Left renal pelvis (tissue), 4 donors: ENCODE data around the gene PCK1. TPM values are rescaled to one million over a fixed set of nuclear protein-coding genes. Genes with fewer than 3 reads are reported as not detected.

ENCODE experiments used
- DNase-seq, 4 donors: peaks; one replicate each; pipeline ENCODE4 v3.0.0-alpha.2; 2013; ENCODE audit warnings: low read depth in 4 of 4, low spot score in 3 of 4
- polyA plus RNA-seq, 4 donors: library from polyadenylated mRNA; unstranded; fragments of 120-200 nt; gene quantifications; one replicate each; pipeline ENCODE4 v1.2.1, GENCODE V29; 2013; ENCODE audit not compliant: insufficient read length in 4 of 4

The PCK1 gene
- polyA plus RNA-seq, 4 donors: 2.5 to 17.8 (median 7.7) TPM

GRCh38 chr20:57587278-57587988, 26.5 kb downstream of the PCK1 start:
- no peak for DNase-seq

- no peak for DNase-seq
Observed at GRCh38 chr20:57587989-57588377, 27.1 kb downstream of the PCK1 start.

GRCh38 chr20:57588596-57588995, 27.7 kb downstream of the PCK1 start:
- DNase-seq: no peak

GRCh38 chr20:57589123-57589727, 28.3 kb downstream of the PCK1 start:
- no peak for DNase-seq

- DNase-seq: peak in 1 of 4 donors; percentile 54
Observed at GRCh38 chr20:57589728-57590484, 29.0 kb downstream of the PCK1 start.

- DNase-seq: no peak
Observed at GRCh38 chr20:57590485-57591288, 29.8 kb downstream of the PCK1 start.

- no peak for DNase-seq
Observed at GRCh38 chr20:57591289-57592229, 30.6 kb downstream of the PCK1 start.

- no peak for DNase-seq
Observed at GRCh38 chr20:57592263-57593092, 31.6 kb downstream of the PCK1 start.

GRCh38 chr20:57593134-57593886, 32.4 kb downstream of the PCK1 start:
- no peak for DNase-seq

GRCh38 chr20:57594092-57594951, 33.4 kb downstream of the PCK1 start:
- no peak for DNase-seq

GRCh38 chr20:57595041-57596030, 34.4 kb downstream of the PCK1 start:
- no peak for DNase-seq

- no peak for DNase-seq
Observed at GRCh38 chr20:57596358-57596757, 35.4 kb downstream of the PCK1 start.

GRCh38 chr20:57596998-57597939, 36.4 kb downstream of the PCK1 start:
- no peak for DNase-seq

GRCh38 chr20:57598060-57598459, 37.1 kb downstream of the PCK1 start:
- DNase-seq: no peak

GRCh38 chr20:57598491-57598890, 37.6 kb downstream of the PCK1 start:
- no peak for DNase-seq
